B cell (primary cell): ENCODE results near the gene DDX56.

ENCODE experiments used
- EZH2 ChIP-seq: IDR thresholded peaks from 2 replicates; pipeline ENCODE4 v1.6.1; 2012; ENCODE audit warnings: borderline replicate concordance, low read depth, mild to moderate bottlenecking, moderate library complexity, low read length; ENCODE audit not compliant: insufficient read depth, poor library complexity, severe bottlenecking
- TF ChIP-seq, protein P1 (sequence below): fragments of 200-600 bp; IDR thresholded peaks from one replicate; pipeline ENCODE4 v1.8.0; 2022; ENCODE audit warnings: antibody characterized with exemption, mild to moderate bottlenecking

DNA sequence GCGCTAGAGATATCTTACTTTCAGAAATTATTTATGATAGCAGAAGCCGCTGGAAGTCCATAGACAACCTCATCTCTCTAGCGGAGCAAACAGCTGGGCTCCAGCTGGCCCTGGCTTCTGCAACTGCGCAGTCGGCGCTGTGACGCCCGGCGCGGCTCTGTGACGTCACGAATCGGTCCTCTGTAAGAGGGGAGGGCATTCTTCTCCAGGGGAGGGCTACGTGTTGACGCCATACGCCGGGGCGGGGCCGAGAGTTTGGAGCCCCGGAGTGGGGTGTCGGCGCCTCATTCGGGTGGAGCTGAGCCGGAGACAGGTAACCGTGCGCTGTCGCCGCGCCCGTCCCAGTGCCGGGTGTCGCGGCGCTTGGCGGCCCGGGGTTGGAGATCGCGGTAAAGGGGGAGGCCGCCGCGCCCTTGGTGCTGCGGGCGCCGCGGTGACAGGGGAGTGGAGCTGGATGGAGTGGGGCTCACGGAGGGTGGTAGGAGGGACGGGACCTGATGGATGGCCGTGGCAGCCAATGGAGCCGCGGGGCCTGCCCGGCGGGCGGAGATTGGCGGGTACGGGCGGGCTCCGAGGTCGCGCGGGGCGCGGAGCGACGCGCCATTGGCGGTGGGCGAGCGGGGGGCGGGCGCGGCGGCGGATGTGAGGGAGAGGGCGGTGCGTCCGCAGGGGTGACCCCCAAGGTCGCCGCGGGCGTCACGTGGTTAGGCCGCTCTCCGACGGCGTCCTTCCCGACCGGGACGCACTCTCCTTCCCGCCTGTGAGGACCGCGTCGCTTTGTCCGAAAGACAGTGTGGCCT, 32.8 kb upstream of the DDX56 start, which contains the start of gene OGDH:
- TF ChIP-seq, protein P1, sequence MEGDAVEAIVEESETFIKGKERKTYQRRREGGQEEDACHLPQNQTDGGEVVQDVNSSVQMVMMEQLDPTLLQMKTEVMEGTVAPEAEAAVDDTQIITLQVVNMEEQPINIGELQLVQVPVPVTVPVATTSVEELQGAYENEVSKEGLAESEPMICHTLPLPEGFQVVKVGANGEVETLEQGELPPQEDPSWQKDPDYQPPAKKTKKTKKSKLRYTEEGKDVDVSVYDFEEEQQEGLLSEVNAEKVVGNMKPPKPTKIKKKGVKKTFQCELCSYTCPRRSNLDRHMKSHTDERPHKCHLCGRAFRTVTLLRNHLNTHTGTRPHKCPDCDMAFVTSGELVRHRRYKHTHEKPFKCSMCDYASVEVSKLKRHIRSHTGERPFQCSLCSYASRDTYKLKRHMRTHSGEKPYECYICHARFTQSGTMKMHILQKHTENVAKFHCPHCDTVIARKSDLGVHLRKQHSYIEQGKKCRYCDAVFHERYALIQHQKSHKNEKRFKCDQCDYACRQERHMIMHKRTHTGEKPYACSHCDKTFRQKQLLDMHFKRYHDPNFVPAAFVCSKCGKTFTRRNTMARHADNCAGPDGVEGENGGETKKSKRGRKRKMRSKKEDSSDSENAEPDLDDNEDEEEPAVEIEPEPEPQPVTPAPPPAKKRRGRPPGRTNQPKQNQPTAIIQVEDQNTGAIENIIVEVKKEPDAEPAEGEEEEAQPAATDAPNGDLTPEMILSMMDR, result no peak
- TF ChIP-seq EZH2, result no peak
